IgD-negative memory B cell (primary cell): ENCODE measurements around the gene DCANP1. TPM values are rescaled to one million over a fixed set of nuclear protein-coding genes. Genes with fewer than 3 reads are reported as not detected.

Source experiments
- H3K27ac Mint-ChIP-seq, 3 donors: one replicate each; pipeline ENCODE4 v1.8.0; 2020 to 2022; ENCODE audit warnings: mild to moderate bottlenecking in 3 of 3, mixed read lengths in 3 of 3, moderate library complexity in 1 of 3
- H3K27me3 Mint-ChIP-seq: one replicate; pipeline ENCODE4 v1.8.0; 2021; ENCODE audit warnings: mixed read lengths
- H3K36me3 Mint-ChIP-seq: one replicate; pipeline ENCODE4 v1.8.0; 2020; ENCODE audit warnings: mild to moderate bottlenecking, mixed read lengths
- H3K4me1 Mint-ChIP-seq, 3 donors: one replicate each; pipeline ENCODE4 v1.8.0; 2020 to 2022; ENCODE audit warnings: mixed read lengths in 3 of 3, mild to moderate bottlenecking in 1 of 3
- H3K4me3 Mint-ChIP-seq, 4 donors: one replicate each; pipeline ENCODE4 v1.8.0; 2020 to 2022; ENCODE audit warnings: mild to moderate bottlenecking in 4 of 4, mixed read lengths in 4 of 4, moderate library complexity in 3 of 4
- H3K9me3 Mint-ChIP-seq, 3 donors: one replicate each; pipeline ENCODE4 v1.8.0; 2020 to 2021; ENCODE audit warnings: mixed read lengths in 3 of 3, mild to moderate bottlenecking in 1 of 3
- polyA plus RNA-seq: library from polyadenylated mRNA; unstranded; fragments of 300-500 nt; fragmentation: Illumina TruSeq; gene quantifications from one replicate; pipeline ENCODE4 v1.2.3, GENCODE V29; 2021

Gene DCANP1
- polyA plus RNA-seq, 1 donor from 2014 or later = not detected

DNA sequence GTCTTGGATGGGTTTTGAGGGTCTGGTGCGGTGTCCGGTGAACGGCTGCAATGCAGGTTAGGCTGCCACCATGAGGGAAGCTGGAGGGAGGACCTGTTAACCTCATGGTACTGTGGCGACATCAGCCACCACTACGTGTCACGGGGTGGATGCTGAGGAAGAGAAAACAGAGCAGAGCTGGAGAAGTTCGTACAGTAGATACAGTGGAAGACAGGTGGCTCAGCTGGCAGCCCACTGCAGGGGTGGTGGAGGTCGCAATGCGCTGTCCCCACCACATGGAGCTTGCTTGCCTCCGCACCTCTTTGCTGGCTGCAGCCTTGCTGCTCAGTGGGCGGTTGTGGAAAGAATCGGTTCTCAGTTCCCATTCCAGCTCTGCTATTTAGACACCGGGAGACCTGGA lies 2.8 kb downstream of the DCANP1 start:
- Mint-ChIP-seq H3K4me3 (no peak overlapping the region), H3K36me3 (no peaks in the 10 kb centered on the region), H3K9me3 (peaks cover 0 to 4% (median 0%) of the 10 kb centered on the region in 3 donors), H3K27ac (no peak overlapping the region), H3K27me3 (peaks cover 10% of the 10 kb centered on the region), H3K4me1 (peaks cover 0 to 2% (median 2%) of the 10 kb centered on the region in 3 donors)

DNA sequence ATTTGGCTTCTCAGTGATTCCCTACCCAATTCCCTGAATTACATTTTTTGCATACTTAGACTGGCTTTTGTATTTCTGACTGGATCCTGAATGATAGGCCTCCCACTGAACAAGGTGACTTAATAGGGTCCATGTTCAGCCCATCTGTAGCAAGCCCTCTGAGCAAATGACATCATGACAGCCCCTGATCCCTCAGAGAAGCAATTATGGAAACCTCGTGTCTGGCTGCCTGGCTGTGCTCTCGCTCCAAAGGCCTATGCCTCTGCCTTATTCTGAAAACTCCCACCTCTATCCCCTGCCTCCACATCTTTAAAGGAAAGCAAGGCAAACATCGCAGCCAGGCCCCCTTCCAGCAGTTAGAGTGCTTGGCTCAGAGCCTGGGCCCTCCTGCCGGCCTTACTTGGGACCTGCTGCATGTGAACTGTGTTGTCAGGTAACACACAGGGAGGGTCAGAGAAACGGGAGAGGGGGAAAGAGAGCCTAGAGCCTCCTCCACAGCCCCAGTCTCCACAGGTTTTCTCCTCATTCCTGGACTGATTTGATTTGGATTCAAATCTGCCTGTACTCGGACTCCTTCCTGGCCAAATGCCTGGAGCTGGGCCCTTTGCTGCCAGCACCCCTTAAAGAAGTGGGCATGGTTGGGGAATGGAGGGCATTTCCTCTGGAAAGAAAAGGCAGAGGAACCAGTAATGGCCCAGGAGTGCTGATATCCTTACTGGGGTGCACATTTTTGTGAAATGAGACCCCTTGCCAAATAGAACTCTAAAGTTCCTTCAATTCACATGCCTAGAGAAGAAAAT lies 3.8 kb downstream of the DCANP1 start:
- Mint-ChIP-seq H3K4me1 (peaks cover 0 to 2% (median 2%) of the 10 kb centered on the region in 3 donors), H3K27me3 (peaks cover 11% of the 10 kb centered on the region), H3K27ac (no peak overlapping the region), H3K4me3 (no peak overlapping the region), H3K9me3 (peaks cover 0 to 4% (median 0%) of the 10 kb centered on the region in 3 donors), H3K36me3 (no peaks in the 10 kb centered on the region)

DNA sequence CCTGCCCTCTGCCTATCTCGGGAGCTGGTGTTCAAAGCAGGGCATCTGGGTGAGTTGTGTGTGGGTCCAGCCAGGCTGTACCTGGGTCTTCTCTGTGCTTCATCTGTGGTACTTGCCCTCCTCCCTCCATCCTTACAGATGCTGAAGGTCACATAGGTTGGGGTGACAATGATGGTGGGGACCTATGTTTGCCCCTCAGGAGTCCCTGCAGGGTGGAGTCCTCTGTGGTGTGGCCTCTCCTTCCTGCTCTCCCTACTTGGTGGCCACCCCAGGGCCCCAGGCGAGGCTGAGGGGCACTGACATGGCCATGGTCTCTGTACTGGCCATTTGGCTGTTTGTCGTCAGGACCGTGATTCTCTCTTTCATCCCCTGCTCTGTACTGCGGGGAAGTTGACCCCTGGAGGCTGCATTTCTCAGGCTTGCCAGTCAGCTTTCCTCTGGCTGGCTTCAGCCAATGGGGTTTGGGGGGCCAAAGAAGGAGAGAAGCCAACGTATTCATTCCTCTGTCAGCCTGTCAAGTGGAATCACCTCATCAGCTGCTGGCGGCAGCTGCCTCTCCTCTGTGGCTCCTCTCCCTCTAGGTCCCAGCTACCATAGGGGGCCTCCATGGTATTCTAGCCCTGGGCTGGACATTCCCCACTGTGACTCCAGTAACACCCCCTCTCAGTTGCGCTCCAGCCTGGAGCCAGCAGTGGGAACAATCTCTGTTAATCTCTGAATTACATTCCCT lies 4.6 kb downstream of the DCANP1 start:
- no peaks in the 10 kb centered on the region for H3K36me3 Mint-ChIP-seq
- H3K4me3 Mint-ChIP-seq = no peak overlapping the region
- peaks cover 9% of the 10 kb centered on the region for H3K27me3 Mint-ChIP-seq
- no peak overlapping the region for H3K27ac Mint-ChIP-seq
- H3K4me1 Mint-ChIP-seq = peaks cover 0 to 5% (median 3%) of the 10 kb centered on the region in 3 donors
- H3K9me3 Mint-ChIP-seq = peaks cover 0 to 4% (median 0%) of the 10 kb centered on the region in 3 donors

- peaks cover 3% of the 10 kb centered on the region for H3K27me3 Mint-ChIP-seq
- H3K4me1 Mint-ChIP-seq = peaks cover 0 to 8% (median 8%) of the 10 kb centered on the region in 3 donors
- no peaks in the 10 kb centered on the region for H3K36me3 Mint-ChIP-seq
- no peak overlapping the region for H3K4me3 Mint-ChIP-seq
- H3K27ac Mint-ChIP-seq = no peak overlapping the region
- no peaks in the 10 kb centered on the region for H3K9me3 Mint-ChIP-seq
Measured at GRCh38 chr5:135441919-135442318, 5.2 kb downstream of the DCANP1 start.

- Mint-ChIP-seq H3K9me3 (no peaks in the 10 kb centered on the region), H3K36me3 (no peaks in the 10 kb centered on the region), H3K4me3 (no peak overlapping the region), H3K27ac (no peak overlapping the region), H3K27me3 (peaks cover 4% of the 10 kb centered on the region), H3K4me1 (peaks cover 1 to 8% (median 8%) of the 10 kb centered on the region in 3 donors)
Measured at GRCh38 chr5:135441350-135441831, 5.8 kb downstream of the DCANP1 start.

DNA sequence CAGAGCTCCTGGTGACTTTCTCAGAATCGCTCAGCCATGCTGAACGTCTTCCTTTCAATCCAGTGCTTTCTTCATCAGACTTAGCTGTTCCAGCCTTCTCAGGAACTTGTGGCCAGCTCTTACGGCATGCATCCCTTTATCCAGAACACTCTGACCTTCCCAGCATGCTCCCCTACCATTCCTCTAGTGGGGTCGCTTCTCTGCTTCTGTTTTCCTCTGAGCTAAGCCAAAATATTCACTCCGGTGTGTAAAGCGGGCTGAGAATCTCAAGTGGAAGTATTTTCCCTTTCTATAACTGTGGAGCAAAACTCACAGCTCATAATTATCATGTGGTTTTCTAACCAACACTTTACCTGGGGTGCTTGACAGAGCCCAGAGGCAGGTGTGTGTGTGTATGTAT lies 6.2 kb downstream of the DCANP1 start:
- Mint-ChIP-seq H3K27ac (no peak overlapping the region), H3K4me1 (peaks cover 4 to 9% (median 8%) of the 10 kb centered on the region in 3 donors), H3K4me3 (no peak overlapping the region), H3K27me3 (peaks cover 5% of the 10 kb centered on the region), H3K36me3 (no peaks in the 10 kb centered on the region), H3K9me3 (no peaks in the 10 kb centered on the region)

DNA sequence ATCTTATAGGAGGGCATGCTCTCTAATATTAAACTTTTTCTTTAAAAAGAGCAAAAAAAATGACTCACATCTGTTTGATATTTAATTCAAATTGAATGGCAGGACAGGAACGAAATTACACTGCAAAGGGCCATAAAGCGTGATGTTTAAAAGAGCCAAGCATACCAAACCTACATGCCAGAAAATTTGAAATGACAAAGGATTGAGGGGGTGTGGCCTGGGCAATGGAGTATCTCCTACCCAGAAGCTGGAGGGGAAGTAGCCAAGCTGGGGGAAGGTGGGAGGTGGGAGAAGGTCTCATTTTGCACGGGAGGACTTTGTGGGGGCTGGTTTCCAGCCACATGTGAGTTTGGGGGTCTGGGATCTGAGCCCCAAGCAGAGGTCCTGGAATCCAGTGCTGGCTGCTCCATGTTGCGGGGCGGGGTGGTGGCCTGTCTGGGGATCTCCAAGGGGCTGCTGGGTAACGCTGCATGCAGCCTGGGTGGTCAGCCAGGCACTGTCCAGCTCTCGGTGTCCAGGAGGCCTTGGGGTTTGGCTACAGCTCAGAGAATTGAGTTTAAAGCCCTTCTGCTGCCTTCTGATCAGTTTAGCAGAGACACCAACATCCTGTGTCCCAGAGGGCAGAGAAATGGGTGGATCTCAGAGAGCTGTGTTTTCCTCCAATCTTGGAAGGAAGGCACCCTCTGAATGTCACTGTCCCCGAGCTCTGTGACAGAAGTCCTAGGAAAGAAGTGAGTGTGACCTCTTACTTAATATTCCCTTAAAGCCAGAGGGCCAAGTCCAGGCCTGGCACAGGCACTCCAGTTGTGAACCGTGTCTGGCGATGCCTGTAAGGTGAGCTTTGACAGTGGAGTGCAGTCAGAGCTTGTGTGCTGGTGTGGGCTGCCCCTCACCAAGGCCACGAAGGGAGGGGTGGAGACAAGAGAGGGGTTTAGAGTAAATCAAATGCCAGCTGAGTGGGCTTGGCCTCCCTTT lies 7.6 kb downstream of the DCANP1 start:
- Mint-ChIP-seq H3K27ac (no peak overlapping the region), H3K9me3 (no peaks in the 10 kb centered on the region), H3K4me1 (peaks cover 4 to 9% (median 8%) of the 10 kb centered on the region in 3 donors), H3K36me3 (no peaks in the 10 kb centered on the region), H3K4me3 (no peak overlapping the region), H3K27me3 (peaks cover 7% of the 10 kb centered on the region)

GRCh38 chr5:135438636-135439221 lies 8.4 kb downstream of the DCANP1 start:
- H3K9me3 Mint-ChIP-seq = no peaks in the 10 kb centered on the region
- H3K36me3 Mint-ChIP-seq = no peaks in the 10 kb centered on the region
- H3K4me3 Mint-ChIP-seq = no peak overlapping the region
- H3K4me1 Mint-ChIP-seq = peaks cover 4 to 9% (median 8%) of the 10 kb centered on the region in 3 donors
- no peak overlapping the region for H3K27ac Mint-ChIP-seq
- peaks cover 7% of the 10 kb centered on the region for H3K27me3 Mint-ChIP-seq

DNA sequence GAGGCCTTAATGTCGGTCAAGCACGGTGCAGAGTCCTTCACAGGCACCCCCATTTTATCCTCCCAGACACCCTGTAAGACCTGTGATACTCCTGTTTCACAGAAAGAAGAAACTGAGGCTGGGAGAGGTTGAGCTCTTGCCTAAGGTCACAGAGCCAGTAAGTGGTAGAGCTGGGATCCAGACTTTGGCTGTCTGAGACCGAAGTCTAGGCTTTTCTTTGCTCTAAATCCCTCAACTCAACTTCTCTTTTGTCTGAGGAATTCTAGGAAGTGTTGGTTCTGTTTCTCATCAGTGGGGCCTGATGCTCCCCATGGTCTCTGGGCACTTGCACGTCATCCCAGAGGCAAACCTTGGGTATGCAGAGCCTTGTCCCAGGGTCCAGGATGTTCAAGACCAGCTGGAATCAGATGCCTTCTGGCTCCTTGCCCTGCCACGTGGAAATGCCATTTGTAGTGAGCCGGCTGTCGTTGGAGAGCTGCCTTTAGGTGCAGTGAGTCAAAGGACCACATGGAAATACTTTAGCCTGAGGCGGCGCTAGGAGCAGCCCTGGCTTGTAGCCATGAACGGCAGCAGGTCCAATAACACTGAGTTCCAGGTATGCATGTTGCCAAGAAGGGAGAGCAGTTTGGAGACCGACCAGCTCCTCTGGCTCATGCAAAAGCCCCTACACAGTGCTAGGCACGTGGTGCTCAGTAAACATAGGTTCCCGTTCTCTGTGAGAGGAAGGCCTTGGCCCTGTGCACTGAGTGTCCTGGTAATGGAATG lies 9.2 kb downstream of the DCANP1 start:
- no peak overlapping the region for H3K4me3 Mint-ChIP-seq
- peak overlapping the region in 1 of 3 donors; percentile 35 for H3K27ac Mint-ChIP-seq
- H3K36me3 Mint-ChIP-seq = no peaks in the 10 kb centered on the region
- H3K4me1 Mint-ChIP-seq = peaks cover 4 to 9% (median 8%) of the 10 kb centered on the region in 3 donors
- no peaks in the 10 kb centered on the region for H3K9me3 Mint-ChIP-seq
- H3K27me3 Mint-ChIP-seq = peaks cover 7% of the 10 kb centered on the region

GRCh38 chr5:135437422-135437795 lies 9.7 kb downstream of the DCANP1 start:
- Mint-ChIP-seq H3K9me3 (no peaks in the 10 kb centered on the region), H3K27ac (no peak overlapping the region), H3K36me3 (no peaks in the 10 kb centered on the region), H3K4me1 (peaks cover 4 to 9% (median 8%) of the 10 kb centered on the region in 3 donors), H3K27me3 (peaks cover 7% of the 10 kb centered on the region), H3K4me3 (no peak overlapping the region)

GRCh38 chr5:135436951-135437418 lies 10.2 kb downstream of the DCANP1 start:
- Mint-ChIP-seq H3K27ac (no peak overlapping the region), H3K4me3 (no peak overlapping the region), H3K36me3 (no peaks in the 10 kb centered on the region), H3K9me3 (no peaks in the 10 kb centered on the region), H3K4me1 (peaks cover 4 to 9% (median 8%) of the 10 kb centered on the region in 3 donors), H3K27me3 (peaks cover 7% of the 10 kb centered on the region)

- Mint-ChIP-seq H3K36me3 (no peaks in the 10 kb centered on the region), H3K9me3 (peaks cover 0 to 2% (median 0%) of the 10 kb centered on the region in 3 donors), H3K27ac (no peak overlapping the region), H3K4me1 (peaks cover 4 to 8% (median 6%) of the 10 kb centered on the region in 3 donors), H3K27me3 (peaks cover 8% of the 10 kb centered on the region), H3K4me3 (no peak overlapping the region)
Measured at GRCh38 chr5:135435467-135436330, 11.4 kb downstream of the DCANP1 start.
